RWPE2 (cell line): ENCODE measurements around the gene DAAM2.

Experiments used
- ATAC-seq: fragments of 200-7000 bp; cut with Tn5 transposase; 3 replicates; pipeline ENCODE4 v1.9.1; 2021; ENCODE audit warnings: low read depth
- DNase-seq: peaks from one replicate; pipeline ENCODE4 v3.0.0-alpha.2; 2020; ENCODE audit warnings: low spot score
- H3K27ac ChIP-seq: fragments of 450-650 bp; 2 replicates; pipeline ENCODE4 v1.5.1; 2017; ENCODE audit warnings: mild to moderate bottlenecking; ENCODE audit not compliant: poor library complexity, severe bottlenecking
- H3K27me3 ChIP-seq: fragments of 250-450 bp; sonication (Bioruptor Pico); 2 replicates; pipeline ENCODE4 v1.5.1; 2021; ENCODE audit warnings: mild to moderate bottlenecking, moderate library complexity; ENCODE audit not compliant: insufficient read depth, poor library complexity, severe bottlenecking
- H3K36me3 ChIP-seq: fragments of 250-450 bp; sonication (Bioruptor Pico); 2 replicates; pipeline ENCODE4 v1.5.1; 2020; ENCODE audit warnings: low read depth, mild to moderate bottlenecking, moderate library complexity
- H3K4me1 ChIP-seq: fragments of 250-450 bp; sonication (Bioruptor Pico); 2 replicates; pipeline ENCODE4 v1.5.1; 2021; ENCODE audit warnings: mild to moderate bottlenecking, moderate library complexity; ENCODE audit not compliant: insufficient read depth, poor library complexity, severe bottlenecking
- H3K4me3 ChIP-seq: fragments of 250-450 bp; sonication (Bioruptor Pico); 2 replicates; pipeline ENCODE4 v1.5.1; 2021; ENCODE audit warnings: mild to moderate bottlenecking, moderate library complexity; ENCODE audit not compliant: severe bottlenecking
- H3K9me3 ChIP-seq: fragments of 250-450 bp; sonication (Bioruptor Pico); 2 replicates; pipeline ENCODE4 v1.5.1; 2021; ENCODE audit warnings: mild to moderate bottlenecking, moderate library complexity; ENCODE audit not compliant: severe bottlenecking
- TF ChIP-seq, protein P1 (sequence below): fragments of 450-650 bp; IDR thresholded peaks from one replicate; pipeline ENCODE4 v1.5.1; 2017; ENCODE audit warnings: mild to moderate bottlenecking, moderate library complexity; ENCODE audit not compliant: poor library complexity, severe bottlenecking

The DAAM2 gene

DNA sequence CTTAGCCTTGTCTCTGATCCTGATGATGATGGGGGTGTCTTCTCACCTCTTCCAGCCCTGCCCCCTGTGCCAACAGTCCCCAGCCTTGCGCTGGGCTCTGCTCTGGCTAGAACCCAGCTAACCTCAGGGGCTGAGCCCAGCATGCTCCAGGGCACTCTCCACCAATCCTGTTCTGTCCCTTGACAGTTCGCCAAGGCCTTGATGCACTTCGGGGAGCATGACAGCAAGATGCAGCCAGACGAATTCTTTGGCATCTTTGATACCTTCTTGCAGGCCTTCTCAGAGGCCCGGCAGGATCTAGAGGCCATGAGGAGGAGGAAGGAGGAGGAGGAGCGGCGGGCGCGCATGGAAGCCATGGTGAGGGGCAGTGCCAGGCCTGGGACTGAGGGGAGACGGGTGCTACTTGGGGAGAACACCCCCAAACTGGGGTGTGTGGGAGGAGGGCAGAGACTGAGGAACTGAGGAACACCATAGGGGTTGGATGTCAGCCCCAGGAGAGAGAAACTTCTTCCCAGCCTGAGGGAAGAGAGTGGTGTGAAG is 109.0 kb downstream of the DAAM2 start:
- TF ChIP-seq, protein P1, sequence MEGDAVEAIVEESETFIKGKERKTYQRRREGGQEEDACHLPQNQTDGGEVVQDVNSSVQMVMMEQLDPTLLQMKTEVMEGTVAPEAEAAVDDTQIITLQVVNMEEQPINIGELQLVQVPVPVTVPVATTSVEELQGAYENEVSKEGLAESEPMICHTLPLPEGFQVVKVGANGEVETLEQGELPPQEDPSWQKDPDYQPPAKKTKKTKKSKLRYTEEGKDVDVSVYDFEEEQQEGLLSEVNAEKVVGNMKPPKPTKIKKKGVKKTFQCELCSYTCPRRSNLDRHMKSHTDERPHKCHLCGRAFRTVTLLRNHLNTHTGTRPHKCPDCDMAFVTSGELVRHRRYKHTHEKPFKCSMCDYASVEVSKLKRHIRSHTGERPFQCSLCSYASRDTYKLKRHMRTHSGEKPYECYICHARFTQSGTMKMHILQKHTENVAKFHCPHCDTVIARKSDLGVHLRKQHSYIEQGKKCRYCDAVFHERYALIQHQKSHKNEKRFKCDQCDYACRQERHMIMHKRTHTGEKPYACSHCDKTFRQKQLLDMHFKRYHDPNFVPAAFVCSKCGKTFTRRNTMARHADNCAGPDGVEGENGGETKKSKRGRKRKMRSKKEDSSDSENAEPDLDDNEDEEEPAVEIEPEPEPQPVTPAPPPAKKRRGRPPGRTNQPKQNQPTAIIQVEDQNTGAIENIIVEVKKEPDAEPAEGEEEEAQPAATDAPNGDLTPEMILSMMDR = no peak
- H3K36me3 ChIP-seq = no peaks in the 10 kb centered on the region
- no peaks in the 10 kb centered on the region for H3K9me3 ChIP-seq
- DNase-seq = no peak
- no peaks in the 10 kb centered on the region for H3K27me3 ChIP-seq
- H3K27ac ChIP-seq = no peak overlapping the region
- no peak overlapping the region for H3K4me3 ChIP-seq
- no peak for ATAC-seq
- no peaks in the 10 kb centered on the region for H3K4me1 ChIP-seq

DNA sequence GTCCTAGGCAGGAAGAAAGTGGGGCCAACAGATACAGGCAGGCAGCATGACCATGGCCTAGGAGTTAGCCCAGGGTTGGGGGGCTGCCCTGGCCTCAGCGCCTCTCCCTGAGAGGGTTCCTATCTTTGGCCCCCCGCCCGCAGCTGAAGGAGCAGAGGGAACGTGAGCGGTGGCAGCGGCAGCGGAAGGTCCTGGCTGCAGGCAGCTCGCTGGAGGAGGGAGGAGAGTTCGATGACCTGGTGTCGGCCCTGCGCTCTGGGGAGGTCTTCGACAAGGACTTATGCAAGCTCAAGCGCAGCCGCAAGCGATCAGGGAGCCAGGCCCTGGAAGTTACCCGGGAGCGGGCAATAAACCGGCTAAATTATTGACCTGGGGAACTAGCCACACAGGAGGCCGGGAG is 109.5 kb downstream of the DAAM2 start:
- Histone ChIP-seq H3K4me1 (no peaks in the 10 kb centered on the region), H3K9me3 (no peaks in the 10 kb centered on the region), H3K27ac (no peak overlapping the region), H3K4me3 (no peak overlapping the region), H3K36me3 (no peaks in the 10 kb centered on the region), H3K27me3 (no peaks in the 10 kb centered on the region)
- TF ChIP-seq, protein P1 = no peak
- ATAC-seq (no peak), DNase-seq (no peak)

DNA sequence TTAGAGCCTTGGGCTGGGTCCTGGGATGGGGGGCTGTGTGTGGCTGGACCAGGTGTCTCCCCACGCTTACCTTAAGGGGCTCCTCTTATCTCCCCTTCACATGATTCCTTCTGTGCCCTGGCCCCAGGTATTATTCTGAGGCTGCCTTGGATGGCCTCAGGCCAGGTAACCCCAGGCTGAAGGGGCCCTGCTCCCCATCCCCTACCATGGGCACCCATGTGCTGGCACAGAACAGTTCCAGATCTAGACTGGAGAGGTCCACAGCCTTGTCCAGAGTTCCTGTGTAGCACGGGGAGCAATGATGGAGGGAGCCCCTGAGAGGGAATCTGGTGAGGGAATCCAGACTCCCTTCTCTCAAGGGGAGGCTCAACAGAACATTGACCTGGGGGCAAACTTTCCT is 110.0 kb downstream of the DAAM2 start:
- Histone ChIP-seq H3K36me3 (no peaks in the 10 kb centered on the region), H3K27me3 (no peaks in the 10 kb centered on the region), H3K4me1 (no peaks in the 10 kb centered on the region), H3K9me3 (no peaks in the 10 kb centered on the region), H3K4me3 (no peak overlapping the region), H3K27ac (no peak overlapping the region)
- no peak for DNase-seq
- no peak; the same call in 2 of the 3 replicates for ATAC-seq
- TF ChIP-seq, protein P1 = no peak

DNA sequence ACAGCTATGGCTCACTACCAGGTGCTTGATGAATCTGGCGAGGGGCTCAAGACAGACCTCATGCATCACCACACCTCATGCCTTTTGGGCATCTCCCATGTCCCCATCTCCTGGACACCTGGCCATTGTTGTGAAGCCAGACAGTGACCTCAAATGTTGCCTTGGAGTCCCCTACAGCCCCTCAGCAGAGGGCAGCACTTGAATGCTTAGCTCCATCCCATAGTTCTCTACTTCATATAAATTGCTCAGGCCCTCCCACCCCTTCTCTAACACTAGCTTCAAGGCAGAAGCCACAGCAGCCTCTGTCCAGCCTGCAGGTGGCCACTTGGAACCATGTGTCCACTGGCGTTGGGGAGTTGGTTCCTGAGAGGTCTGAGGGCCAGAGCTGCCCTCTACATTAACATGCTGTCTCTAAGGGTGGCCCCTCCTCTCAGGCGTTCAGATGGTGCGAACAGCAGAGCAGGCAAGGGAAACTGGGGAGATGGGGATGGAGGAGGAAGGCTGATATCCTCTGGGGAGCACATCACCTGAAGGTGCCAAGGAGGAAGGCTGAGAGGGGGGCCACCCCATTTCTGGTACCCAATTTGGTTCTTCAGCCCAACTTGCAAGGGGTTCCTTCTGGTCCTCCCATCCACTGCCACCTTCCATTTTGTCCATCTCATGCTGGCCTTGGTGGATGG is 110.8 kb downstream of the DAAM2 start:
- TF ChIP-seq, protein P1 = no peak
- no peak overlapping the region for H3K4me3 ChIP-seq
- H3K27me3 ChIP-seq = no peaks in the 10 kb centered on the region
- H3K36me3 ChIP-seq = no peaks in the 10 kb centered on the region
- DNase-seq (no peak), ATAC-seq (no peak)
- H3K9me3 ChIP-seq = no peaks in the 10 kb centered on the region
- no peak overlapping the region for H3K27ac ChIP-seq
- H3K4me1 ChIP-seq = no peaks in the 10 kb centered on the region

DNA sequence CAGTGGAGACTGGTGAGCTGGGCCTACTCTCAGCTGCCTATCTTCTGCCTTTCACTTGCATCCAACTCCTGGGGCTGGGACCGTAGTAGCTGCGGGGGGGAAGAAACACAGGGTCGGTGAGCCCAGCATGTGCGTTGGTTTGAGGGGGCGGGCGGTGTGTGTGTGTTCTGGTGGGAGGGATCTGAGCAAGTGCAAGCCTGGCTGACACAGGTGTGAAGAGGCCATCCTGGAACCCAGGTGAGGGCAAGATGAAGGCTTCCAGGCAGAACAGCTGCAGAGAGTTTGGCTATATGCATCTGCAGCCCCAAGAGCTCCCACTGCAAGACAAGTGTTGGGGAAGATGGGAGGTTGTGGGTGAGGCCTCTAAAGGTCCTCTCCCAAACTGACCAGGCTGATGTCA is 111.5 kb downstream of the DAAM2 start:
- no peaks in the 10 kb centered on the region for H3K27me3 ChIP-seq
- DNase-seq (no peak), ATAC-seq (no peak)
- TF ChIP-seq, protein P1 = no peak
- no peaks in the 10 kb centered on the region for H3K9me3 ChIP-seq
- no peaks in the 10 kb centered on the region for H3K4me1 ChIP-seq
- no peak overlapping the region for H3K27ac ChIP-seq
- no peaks in the 10 kb centered on the region for H3K36me3 ChIP-seq
- no peak overlapping the region for H3K4me3 ChIP-seq
